ENCODE data around the gene SLC34A1.
A peak's percentile ranks its signal among the peaks of the same experiment; 100 is the strongest.
"Not testable (repeated sequence)": the region's sequence is repeated elsewhere in the genome, so short reads cannot be mapped to it uniquely, and the experiment has no call there.

SLC34A1 gene

DNA sequence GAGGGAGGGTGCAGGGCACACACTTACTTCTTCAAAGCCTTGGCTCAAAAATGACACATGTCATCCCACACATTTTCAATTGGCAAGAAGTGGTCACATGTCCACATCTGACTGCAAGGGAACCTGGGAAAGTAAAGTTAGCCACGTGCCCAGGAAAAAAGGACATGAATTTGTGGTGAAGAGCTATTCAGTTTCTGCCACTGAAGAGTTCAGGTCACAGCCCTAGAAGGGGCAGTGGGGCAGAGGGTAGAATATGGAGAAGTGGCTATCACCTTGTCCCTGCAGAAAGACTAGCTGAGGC lies 28.4 kb upstream of the SLC34A1 start:
- no peak for DNase-seq

DNA sequence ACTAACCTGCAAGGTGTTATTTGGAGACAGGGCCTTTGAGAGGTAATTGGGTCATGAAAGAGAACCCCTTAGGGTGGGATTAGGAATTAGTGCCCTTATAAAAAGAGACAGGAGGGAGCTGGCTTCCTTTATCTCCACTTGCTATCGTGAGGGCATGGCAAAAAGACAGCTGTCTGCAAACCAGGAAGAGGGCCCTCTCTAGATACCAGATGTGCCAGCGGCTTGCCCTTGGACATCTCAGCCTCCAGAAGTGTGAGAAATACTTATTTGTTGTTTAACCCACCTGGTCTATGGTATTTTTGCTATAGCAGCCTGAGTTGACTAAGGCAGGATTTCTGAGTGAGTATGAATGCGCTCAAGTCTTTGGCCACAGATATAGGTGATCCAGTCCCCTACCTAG lies 27.5 kb upstream of the SLC34A1 start:
- no peak for DNase-seq

DNA sequence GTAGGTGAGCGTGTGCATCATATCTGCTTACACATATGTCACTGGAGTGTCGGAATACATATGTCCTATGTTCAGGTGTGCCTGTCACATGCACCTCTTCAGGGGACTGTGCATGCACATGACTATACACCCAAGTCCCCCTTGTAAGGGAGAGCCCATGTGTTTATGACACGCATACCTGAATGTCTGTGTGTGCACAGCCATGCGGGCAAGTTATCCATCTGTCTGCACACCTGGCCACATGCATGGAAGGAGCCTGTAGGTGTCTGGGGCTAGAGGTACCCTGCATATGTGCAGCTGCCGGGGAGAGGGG lies 27.1 kb upstream of the SLC34A1 start:
- no peak for DNase-seq

- peak; percentile 43 for DNase-seq
These were observed 26.5 kb upstream of the SLC34A1 start, which contains the start of gene RGS14 for GRCh38 chr5:177357459-177358351. Gene RGS14 (plus strand): TSS chr5:177357924. CDS start chr5:177358025, 101 bp downstream.

DNA sequence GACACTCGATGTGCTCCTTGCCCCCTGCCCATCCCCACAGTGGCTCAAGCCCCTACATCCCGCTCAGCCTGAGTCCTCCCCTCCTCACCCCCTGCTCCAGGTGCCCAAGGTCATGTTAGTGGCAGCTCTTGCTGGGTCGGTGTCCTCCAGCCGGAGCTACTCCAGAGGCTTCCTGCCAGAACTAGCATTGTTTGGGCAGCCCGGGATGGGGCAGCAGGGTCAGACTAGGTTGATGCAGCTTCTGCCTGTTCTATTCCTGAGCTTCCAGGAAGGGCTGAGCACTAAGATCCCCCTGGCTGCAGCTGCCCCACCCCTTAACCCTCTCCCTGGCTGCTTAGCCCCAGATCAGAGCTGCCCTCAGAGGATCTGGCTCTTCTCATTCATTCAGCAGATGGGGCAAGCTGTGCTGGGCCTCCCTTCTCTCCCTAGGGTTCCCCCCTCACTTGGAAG lies 25.8 kb upstream of the SLC34A1 start:
- DNase-seq = no peak

GRCh38 chr5:177359451-177359851 lies 24.8 kb upstream of the SLC34A1 start:
- DNase-seq = no peak

DNA sequence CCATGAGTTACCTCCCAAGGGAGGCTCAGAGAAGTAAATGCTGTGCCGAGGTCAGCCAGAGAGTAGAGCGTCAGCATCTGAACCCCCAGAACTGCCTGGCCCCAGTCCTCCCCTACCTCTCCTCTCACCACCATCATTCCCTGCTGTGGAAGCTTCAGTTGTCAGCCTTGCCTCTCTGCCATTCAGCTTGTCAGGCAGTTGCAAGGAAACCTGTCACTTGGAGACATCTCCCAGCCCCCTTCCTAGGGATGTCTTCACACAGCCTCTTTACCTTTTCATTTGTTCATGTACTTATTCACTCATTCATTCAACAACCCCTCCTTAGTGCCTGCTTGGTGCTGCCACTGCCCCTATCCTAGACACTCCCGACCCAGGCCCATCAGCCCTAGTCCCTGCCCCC lies 24.4 kb upstream of the SLC34A1 start:
- no peak for DNase-seq

DNA sequence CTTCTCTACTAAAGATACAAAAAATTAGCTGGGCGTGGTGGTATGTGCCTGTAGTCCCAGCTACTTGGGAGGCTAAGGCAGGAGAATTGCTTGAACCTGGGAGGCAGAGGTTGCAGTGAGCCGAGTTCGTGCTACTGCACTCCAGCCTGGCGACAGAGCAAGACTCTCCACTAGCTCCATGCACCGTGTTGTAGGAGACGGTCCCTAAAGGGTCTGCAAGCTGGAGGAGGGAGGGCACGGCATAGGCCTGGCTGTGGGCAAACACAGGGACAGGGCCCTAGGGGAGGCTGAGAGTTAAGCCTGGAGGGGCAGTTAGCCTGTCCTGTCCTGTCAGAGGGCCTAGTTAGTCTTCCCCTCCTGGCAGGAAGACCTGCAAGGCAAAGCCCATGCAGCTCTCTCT lies 23.5 kb upstream of the SLC34A1 start:
- not testable (repeated sequence) for DNase-seq

DNA sequence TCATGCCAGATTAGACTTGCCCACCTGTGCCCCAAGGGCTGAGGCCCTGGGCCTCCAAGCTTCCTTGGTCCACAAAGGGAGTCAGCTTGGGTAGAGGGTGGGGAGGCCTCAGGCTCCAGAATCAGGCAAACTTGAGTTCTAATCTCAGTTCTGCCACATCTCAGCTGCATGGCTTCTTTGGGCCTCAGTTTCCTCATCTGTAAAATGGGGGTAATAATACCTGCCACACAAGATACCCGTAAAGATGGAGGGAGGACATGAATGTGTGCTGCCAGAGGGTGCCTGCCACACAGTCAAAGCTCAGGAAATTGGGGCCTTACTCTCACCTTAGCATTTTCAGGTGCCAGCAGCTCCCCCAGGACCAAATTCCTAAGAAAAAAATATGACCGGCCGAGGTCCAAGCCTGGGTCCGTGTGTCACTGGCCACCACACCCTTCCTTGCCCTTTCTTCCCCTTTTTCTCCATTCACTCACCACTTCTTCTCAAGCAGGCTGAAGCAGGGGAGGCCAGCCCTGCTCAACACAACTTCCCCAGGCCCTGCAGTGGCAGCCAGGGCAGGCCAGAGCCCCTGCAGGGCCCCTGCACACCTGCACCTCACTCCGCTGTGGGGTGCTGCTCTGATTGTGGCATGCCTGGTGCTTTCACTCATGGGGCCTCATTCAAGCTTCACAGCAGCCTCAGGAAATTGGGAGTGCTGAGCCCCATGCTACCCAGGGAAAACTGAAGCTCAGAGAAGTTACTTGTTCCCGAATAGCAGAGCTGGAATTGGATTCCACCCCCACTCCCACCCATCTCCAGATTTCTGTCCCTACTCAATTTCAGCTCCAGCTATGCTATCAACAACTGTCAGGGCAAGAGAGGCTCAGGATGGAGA lies 22.6 kb upstream of the SLC34A1 start:
- DNase-seq = no peak

DNA sequence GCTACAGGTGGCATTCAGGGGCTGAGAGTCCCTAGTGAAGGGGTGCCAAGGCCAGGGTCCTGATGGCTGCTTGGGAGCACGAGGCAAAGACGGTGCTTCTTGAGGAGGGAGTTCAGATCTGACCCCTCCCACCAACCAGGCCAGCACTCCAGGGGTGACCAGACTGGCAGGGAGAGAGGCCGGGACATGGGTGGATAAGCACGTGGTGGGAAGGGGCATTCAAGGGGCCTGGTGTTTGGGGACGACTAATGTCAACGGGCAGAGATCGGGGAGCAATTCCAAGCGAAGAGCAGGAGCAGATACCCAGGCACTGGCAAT lies 22.0 kb upstream of the SLC34A1 start:
- no peak for DNase-seq

- DNase-seq = peak; percentile 60
These were observed 21.4 kb upstream of the SLC34A1 start for GRCh38 chr5:177362610-177363507.

GRCh38 chr5:177363565-177363964 lies 20.7 kb upstream of the SLC34A1 start:
- DNase-seq = no peak

- DNase-seq = peak; percentile 25
These were observed 19.9 kb upstream of the SLC34A1 start for GRCh38 chr5:177364159-177364962.

DNA sequence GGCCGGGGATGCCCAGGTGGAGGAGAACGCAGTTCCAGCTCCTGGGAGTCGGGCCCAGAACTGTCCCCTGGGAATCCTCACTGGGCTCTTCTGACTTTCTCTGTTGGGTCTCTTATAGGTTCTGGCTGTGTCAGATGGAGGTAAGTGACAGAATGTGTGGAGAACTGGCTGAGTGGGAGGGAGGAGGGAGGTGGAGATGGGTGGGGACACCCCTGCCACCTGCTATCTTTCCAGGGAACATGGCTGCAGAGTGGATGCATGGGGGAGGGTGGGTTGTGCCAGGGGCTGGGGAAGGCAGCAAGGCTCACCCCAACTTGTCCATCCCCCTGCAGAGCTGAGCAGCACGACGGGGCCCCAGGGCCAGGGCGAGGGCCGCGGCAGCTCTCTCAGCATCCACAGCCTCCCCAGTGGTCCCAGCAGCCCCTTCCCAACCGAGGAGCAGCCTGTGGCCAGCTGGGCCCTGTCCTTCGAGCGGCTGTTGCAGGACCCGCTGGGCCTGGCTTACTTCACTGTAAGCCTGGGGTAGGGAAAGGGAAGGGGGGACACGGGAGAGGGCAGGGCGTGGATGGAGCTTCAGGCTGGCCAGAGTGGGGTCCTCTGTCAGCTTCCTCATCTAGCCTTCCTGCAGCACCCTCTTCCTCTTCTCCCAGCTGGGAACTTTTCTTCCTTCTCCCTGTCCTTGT lies 18.2 kb upstream of the SLC34A1 start:
- DNase-seq = no peak

DNA sequence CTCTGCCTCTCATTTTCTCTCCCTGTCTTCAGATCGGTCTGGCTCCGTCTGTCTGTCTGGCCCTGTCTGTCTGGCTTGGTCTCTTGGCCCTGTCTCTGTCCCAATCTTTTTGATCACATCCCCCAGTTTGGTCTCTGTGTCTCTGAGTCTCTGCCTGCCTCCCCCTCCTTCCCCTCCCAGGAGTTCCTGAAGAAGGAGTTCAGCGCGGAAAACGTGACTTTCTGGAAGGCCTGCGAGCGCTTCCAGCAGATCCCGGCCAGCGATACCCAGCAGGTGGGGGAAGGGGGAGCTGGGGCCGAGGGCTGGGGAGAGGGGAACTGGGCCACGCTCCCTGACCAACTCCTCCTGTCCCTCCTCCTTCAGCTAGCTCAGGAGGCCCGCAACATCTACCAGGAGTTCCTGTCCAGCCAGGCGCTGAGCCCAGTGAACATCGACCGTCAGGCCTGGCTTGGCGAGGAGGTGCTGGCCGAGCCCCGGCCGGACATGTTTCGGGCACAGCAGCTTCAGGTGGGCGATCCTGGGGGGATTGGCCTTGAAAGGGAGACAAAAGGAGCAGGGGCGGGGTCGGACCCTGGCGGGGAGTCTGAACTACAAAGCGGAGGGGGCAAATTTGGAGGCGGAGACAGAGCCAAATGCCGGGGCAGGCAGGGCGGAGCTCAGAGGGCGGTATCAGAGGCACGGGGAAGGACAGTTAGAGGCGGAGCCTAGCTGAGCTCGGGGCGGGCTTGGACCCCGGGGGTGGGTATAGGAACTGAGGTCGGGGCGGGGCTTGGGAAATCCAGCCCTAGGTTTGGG lies 17.5 kb upstream of the SLC34A1 start:
- peak; percentile 88 for DNase-seq

- no peak for DNase-seq
These were observed 16.8 kb upstream of the SLC34A1 start for GRCh38 chr5:177367323-177367848.

GRCh38 chr5:177367981-177368868 lies 16.0 kb upstream of the SLC34A1 start:
- no peak for DNase-seq

GRCh38 chr5:177368869-177369644 lies 15.2 kb upstream of the SLC34A1 start:
- peak; percentile 36 for DNase-seq

All from EL (cell line).